ENCODE results near the gene NUDT19.

The NUDT19 gene

DNA sequence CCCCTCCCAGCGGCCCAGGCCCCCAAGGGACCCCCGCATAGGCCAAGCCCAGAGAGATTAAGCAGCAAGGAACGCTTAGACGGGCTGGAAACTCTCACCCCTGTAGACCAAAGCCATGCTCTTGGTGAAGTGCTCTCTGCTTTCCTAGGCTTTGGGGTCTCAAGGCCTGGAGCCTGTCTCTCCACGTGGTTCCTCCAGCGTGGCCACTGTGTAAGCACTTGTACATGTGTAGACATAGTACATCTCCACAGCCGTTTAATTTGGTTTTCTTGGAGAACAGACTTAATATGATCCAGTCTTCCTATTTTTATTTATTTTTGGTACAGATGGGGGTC is 1.1 kb downstream of the NUDT19 start:
- H3K4me1 ChIP-seq (ENCODE audit: control insufficient read depth, insufficient read depth, low read length): peaks cover 23% of the 10 kb centered on the region
- ChIA-PET POLR2A (interaction anchor here (2.1 kb wide), 1 partner anchor 17 kb away, joined by 12 read pairs; the partner anchor contains the start of genes ANKRD27 and RGS9BP), CTCF (interaction anchor here (0.6 to 1.5 kb wide), 3 partner anchors 11 to 738 kb away, joined by 3 to 6 read pairs (median 3); no protein-coding TSS in a partner anchor)
- H3K36me3 ChIP-seq (ENCODE audit: control insufficient read depth in 2 of 2, insufficient read depth in 1 of 2, low read length in 2 of 2): peaks cover 15 to 47% of the 10 kb centered on the region in 2 experiments
- peak overlapping the region; percentile 52 for H3K4me3 ChIP-seq (ENCODE audit: low read depth, low read length)
- peak overlapping the region; percentile 96 for H3K27ac ChIP-seq (ENCODE audit: extremely low read depth, low read depth, low read length)
- no peaks in the 10 kb centered on the region for H3K9me3 ChIP-seq (ENCODE audit: control insufficient read depth, insufficient read depth, low read depth, low read length)
- TF ChIP-seq, protein P1, sequence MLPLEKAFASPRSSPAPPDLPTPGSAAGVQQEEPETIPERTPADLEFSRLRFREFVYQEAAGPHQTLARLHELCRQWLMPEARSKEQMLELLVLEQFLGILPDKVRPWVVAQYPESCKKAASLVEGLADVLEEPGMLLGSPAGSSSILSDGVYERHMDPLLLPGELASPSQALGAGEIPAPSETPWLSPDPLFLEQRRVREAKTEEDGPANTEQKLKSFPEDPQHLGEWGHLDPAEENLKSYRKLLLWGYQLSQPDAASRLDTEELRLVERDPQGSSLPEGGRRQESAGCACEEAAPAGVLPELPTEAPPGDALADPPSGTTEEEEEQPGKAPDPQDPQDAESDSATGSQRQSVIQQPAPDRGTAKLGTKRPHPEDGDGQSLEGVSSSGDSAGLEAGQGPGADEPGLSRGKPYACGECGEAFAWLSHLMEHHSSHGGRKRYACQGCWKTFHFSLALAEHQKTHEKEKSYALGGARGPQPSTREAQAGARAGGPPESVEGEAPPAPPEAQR (tag by site-specific recombination; IDR thresholded peaks at IDR 0.05): no peak
- TF ChIP-seq ZNF785 (tag by site-specific recombination; IDR thresholded peaks at IDR 0.05) (no peak), ZBTB7A (tag by site-specific recombination; IDR thresholded peaks at IDR 0.05; ENCODE audit: low read depth) (peak; percentile 63; the same call in 1 of the 2 replicates), ZNF112 (tag by site-specific recombination; IDR thresholded peaks at IDR 0.05) (no peak), ZNF394 (tag by site-specific recombination; IDR thresholded peaks at IDR 0.05; ENCODE audit: borderline replicate concordance) (no peak), KLF10 (tag by site-specific recombination; IDR thresholded peaks at IDR 0.05) (no peak), GLI4 (tag by site-specific recombination; IDR thresholded peaks at IDR 0.05) (no peak), KLF7 (tag by site-specific recombination; IDR thresholded peaks at IDR 0.05; ENCODE audit: borderline replicate concordance) (0 out of 2 replicates have a peak, but pooled peaks have one; percentile 7), ZNF792 (tag by site-specific recombination; IDR thresholded peaks at IDR 0.05) (0 out of 2 replicates have a peak, but pooled peaks have one; percentile 7), ZBTB20 (tag by site-specific recombination; IDR thresholded peaks at IDR 0.05) (no peak), ZNF335 (tag by site-specific recombination; conservative IDR thresholded peaks at IDR 0.05) (peak; percentile 73)
- TF ChIP-seq, protein P2, sequence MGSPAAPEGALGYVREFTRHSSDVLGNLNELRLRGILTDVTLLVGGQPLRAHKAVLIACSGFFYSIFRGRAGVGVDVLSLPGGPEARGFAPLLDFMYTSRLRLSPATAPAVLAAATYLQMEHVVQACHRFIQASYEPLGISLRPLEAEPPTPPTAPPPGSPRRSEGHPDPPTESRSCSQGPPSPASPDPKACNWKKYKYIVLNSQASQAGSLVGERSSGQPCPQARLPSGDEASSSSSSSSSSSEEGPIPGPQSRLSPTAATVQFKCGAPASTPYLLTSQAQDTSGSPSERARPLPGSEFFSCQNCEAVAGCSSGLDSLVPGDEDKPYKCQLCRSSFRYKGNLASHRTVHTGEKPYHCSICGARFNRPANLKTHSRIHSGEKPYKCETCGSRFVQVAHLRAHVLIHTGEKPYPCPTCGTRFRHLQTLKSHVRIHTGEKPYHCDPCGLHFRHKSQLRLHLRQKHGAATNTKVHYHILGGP (tag by site-specific recombination; IDR thresholded peaks at IDR 0.05): no peak
- TF ChIP-seq, protein P3, sequence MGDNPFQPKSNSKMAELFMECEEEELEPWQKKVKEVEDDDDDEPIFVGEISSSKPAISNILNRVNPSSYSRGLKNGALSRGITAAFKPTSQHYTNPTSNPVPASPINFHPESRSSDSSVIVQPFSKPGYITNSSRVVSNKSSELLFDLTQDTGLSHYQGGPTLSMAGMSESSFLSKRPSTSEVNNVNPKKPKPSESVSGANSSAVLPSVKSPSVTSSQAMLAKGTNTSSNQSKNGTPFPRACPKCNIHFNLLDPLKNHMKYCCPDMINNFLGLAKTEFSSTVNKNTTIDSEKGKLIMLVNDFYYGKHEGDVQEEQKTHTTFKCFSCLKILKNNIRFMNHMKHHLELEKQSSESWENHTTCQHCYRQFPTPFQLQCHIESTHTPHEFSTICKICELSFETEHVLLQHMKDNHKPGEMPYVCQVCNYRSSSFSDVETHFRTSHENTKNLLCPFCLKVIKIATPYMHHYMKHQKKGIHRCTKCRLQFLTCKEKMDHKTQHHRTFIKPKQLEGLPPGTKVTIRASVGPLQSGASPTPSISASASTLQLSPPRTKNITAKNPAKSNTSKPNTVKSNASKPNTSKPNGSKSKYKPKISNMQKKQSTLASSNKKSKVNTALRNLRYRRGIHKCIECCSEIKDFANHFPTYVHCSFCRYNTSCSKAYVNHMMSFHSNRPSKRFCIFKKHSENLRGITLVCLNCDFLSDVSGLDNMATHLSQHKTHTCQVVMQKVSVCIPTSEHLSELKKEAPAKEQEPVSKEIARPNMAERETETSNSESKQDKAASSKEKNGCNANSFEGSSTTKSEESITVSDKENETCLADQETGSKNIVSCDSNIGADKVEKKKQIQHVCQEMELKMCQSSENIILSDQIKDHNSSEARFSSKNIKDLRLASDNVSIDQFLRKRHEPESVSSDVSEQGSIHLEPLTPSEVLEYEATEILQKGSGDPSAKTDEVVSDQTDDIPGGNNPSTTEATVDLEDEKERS (tag by site-specific recombination; IDR thresholded peaks at IDR 0.05): no peak
- TF ChIP-seq, protein P4, sequence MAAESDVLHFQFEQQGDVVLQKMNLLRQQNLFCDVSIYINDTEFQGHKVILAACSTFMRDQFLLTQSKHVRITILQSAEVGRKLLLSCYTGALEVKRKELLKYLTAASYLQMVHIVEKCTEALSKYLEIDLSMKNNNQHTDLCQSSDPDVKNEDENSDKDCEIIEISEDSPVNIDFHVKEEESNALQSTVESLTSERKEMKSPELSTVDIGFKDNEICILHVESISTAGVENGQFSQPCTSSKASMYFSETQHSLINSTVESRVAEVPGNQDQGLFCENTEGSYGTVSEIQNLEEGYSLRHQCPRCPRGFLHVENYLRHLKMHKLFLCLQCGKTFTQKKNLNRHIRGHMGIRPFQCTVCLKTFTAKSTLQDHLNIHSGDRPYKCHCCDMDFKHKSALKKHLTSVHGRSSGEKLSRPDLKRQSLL (tag by site-specific recombination; IDR thresholded peaks at IDR 0.05): no peak; the same call in 1 of the 2 replicates
- TF ChIP-seq, protein P5, sequence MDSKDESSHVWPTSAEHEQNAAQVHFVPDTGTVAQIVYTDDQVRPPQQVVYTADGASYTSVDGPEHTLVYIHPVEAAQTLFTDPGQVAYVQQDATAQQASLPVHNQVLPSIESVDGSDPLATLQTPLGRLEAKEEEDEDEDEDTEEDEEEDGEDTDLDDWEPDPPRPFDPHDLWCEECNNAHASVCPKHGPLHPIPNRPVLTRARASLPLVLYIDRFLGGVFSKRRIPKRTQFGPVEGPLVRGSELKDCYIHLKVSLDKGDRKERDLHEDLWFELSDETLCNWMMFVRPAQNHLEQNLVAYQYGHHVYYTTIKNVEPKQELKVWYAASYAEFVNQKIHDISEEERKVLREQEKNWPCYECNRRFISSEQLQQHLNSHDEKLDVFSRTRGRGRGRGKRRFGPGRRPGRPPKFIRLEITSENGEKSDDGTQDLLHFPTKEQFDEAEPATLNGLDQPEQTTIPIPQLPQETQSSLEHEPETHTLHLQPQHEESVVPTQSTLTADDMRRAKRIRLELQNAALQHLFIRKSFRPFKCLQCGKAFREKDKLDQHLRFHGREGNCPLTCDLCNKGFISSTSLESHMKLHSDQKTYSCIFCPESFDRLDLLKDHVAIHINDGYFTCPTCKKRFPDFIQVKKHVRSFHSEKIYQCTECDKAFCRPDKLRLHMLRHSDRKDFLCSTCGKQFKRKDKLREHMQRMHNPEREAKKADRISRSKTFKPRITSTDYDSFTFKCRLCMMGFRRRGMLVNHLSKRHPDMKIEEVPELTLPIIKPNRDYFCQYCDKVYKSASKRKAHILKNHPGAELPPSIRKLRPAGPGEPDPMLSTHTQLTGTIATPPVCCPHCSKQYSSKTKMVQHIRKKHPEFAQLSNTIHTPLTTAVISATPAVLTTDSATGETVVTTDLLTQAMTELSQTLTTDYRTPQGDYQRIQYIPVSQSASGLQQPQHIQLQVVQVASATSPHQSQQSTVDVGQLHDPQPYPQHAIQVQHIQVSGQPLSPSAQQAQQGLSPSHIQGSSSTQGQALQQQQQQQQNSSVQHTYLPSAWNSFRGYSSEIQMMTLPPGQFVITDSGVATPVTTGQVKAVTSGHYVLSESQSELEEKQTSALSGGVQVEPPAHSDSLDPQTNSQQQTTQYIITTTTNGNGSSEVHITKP (tag by site-specific recombination; IDR thresholded peaks at IDR 0.05): no peak
- TF ChIP-seq, protein P6, sequence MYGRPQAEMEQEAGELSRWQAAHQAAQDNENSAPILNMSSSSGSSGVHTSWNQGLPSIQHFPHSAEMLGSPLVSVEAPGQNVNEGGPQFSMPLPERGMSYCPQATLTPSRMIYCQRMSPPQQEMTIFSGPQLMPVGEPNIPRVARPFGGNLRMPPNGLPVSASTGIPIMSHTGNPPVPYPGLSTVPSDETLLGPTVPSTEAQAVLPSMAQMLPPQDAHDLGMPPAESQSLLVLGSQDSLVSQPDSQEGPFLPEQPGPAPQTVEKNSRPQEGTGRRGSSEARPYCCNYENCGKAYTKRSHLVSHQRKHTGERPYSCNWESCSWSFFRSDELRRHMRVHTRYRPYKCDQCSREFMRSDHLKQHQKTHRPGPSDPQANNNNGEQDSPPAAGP (tag by site-specific recombination; IDR thresholded peaks at IDR 0.05): 0 out of 2 replicates have a peak, but pooled peaks have one; percentile 9
- TF ChIP-seq, protein P7, sequence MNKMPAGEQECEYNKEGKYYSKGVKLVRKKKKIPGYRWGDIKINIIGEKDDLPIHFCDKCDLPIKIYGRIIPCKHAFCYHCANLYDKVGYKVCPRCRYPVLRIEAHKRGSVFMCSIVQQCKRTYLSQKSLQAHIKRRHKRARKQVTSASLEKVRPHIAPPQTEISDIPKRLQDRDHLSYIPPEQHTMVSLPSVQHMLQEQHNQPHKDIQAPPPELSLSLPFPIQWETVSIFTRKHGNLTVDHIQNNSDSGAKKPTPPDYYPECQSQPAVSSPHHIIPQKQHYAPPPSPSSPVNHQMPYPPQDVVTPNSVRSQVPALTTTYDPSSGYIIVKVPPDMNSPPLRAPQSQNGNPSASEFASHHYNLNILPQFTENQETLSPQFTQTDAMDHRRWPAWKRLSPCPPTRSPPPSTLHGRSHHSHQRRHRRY (tag by site-specific recombination; IDR thresholded peaks at IDR 0.05): peak; percentile 10; the same call in 1 of the 2 replicates
- TF ChIP-seq, protein P8, sequence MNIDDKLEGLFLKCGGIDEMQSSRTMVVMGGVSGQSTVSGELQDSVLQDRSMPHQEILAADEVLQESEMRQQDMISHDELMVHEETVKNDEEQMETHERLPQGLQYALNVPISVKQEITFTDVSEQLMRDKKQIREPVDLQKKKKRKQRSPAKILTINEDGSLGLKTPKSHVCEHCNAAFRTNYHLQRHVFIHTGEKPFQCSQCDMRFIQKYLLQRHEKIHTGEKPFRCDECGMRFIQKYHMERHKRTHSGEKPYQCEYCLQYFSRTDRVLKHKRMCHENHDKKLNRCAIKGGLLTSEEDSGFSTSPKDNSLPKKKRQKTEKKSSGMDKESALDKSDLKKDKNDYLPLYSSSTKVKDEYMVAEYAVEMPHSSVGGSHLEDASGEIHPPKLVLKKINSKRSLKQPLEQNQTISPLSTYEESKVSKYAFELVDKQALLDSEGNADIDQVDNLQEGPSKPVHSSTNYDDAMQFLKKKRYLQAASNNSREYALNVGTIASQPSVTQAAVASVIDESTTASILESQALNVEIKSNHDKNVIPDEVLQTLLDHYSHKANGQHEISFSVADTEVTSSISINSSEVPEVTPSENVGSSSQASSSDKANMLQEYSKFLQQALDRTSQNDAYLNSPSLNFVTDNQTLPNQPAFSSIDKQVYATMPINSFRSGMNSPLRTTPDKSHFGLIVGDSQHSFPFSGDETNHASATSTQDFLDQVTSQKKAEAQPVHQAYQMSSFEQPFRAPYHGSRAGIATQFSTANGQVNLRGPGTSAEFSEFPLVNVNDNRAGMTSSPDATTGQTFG (tag by site-specific recombination; IDR thresholded peaks at IDR 0.05; ENCODE audit: borderline replicate concordance): no peak

All from HEK293 (cell line).